NCI-H1105 treated with DMSO at 0.1 percent for 48 hours (cell line): ENCODE measurements around the gene DAB2IP.
"Not testable (repeated sequence)": the region's sequence is repeated elsewhere in the genome, so short reads cannot be mapped to it uniquely, and the experiment has no call there.

Source experiments
- DNase-seq: peaks from one replicate; lab custom pipeline; 2025; lab: John Stamatoyannopoulos, UW

The DAB2IP gene

DNA sequence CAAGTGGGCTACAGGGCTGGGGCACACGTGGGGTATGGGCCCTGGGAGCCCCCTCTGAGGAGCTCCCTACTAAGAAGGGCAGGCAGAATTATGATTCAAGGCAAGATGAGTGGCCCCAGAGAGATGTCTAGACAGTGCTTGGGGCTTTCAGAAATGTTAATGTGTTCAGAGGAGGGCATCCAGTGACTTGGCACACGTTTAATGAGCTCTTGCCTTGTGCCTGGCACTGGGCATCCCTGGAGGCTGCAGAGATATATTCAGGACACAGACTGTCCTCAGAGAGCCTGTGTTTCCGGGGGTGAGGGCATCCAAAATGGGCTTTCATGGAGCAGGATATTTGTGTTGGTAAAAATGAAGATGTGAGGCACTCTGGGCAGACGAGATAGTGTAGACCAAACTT lies 25.4 kb upstream of the DAB2IP start:
- no peak for DNase-seq

DNA sequence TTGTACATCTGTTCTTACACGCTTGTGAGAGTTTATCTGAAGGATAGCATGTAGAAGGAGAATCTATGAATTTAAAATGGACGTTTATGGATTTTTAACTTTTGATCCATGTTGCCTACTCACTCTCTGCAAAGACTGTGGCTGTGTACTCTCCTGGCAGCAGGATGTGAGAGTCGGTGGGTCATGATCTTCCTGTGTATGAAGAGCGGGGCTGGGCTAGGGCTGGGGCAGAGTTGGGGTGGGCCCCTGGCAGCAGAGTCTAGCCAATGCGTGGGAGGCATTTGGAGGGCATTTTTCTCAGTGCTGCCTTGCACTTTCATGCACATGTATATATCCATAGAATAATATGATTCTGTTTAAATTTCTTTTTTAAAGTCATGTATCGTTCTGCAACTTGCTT lies 24.0 kb upstream of the DAB2IP start:
- no peak for DNase-seq

DNA sequence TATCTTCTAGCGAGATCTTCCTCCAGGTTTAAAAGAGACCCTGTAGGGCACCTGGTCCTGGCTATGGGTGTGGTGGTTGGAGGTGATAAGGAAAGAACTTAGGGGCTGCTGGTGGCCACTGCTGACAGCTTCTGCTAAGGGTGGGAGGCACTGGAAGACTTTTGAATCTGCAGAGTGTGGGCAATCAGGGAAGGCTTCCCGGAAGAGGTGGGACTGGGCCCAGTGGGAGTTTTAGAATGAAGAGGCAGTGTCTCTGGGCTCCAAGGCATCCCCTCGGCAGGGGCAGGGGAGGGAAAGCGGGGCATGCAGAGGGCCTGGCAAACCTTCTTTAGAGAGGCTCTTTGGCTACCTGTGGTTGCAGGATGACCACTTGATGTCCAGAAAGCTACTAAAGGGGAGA lies 23.0 kb upstream of the DAB2IP start:
- DNase-seq, result no peak

DNA sequence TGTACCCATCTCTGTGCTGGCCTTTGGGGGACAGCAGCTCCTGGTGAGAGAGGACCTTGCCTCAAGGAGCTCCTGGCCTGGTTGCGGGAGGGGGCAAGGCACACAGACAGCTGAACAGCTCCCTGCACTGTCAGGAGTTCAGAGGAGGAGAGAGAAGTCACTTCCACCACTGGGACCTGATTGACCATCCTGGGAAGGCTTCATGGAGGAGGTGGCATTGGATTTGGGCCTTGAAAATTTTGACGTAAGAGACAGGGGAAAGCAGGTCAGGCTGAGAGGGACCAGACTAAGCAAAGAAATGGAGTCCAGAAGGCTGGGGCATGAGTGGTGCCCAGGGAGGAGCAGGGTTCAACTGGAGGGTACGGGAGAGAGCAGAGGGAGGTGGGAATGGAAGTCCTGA lies 20.3 kb upstream of the DAB2IP start:
- no peak for DNase-seq

DNA sequence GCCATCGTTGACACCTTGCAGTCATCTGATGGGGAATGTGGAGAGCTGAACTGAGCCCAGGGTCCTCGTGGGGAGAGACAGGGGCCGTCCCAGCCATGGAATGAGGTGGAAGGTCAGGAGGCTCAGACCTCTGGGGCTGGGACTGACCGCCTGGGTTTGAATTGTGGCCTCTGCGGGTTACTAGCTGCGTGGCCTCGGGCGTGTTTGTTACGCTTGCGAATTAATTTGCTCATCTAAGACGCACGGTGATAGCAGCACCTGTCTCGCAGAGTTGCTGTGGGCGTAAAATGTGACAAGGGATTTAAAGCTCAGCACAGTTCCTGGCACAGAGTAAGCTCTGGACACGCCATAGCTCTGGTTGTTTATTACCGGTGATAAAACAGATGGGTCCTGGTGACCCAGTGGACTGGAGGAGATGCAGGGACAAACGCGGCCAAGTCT lies 19.4 kb upstream of the DAB2IP start:
- DNase-seq, result no peak

DNA sequence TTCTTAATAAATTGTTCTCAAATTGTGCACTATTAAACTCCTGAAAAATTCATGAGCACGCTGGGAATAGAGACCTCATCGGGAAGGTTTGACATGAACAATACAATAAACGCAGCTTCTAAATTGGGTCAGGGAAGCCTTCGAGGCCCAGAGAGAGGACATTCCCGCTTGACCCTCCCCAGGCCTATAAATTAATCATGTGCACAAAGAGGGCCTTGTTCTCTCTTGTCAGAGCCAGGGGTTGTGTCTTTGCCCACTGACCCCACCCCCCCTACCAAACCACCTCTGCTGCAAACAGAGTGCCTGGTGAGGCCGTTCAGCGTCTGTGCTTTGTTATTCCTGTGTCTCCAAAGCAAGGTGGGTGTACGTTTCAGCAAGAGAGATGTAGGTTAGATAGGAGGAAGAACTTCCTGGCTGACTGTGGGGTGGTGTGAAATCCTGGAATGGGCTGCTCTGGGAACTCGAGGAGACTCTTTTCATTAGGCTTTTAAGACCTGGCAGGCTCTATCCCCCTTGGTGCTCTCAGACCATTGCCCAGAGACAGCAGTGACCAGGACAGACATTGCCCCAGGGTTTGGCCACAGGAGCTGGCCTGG lies 18.2 kb upstream of the DAB2IP start:
- no peak for DNase-seq

DNA sequence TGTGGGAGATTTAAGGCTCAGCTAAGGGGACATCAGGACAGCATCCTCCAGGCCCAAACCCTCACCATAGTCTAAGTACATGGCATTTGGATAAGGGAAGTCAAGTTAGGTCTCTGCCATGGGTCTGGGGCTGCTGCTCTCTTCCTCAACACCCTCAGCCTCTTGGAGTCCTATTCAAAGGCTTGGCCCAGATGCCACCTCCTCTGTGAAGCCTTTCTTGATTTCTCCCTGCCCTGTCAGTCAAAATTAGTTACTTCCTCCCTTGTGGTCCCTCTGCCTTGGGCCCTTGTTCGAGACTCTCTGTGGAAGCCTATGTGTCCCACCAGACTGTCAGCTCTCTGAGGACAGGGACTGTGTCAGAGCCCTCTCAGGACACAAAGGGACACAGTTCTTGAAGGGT lies 17.7 kb upstream of the DAB2IP start:
- DNase-seq, result no peak

DNA sequence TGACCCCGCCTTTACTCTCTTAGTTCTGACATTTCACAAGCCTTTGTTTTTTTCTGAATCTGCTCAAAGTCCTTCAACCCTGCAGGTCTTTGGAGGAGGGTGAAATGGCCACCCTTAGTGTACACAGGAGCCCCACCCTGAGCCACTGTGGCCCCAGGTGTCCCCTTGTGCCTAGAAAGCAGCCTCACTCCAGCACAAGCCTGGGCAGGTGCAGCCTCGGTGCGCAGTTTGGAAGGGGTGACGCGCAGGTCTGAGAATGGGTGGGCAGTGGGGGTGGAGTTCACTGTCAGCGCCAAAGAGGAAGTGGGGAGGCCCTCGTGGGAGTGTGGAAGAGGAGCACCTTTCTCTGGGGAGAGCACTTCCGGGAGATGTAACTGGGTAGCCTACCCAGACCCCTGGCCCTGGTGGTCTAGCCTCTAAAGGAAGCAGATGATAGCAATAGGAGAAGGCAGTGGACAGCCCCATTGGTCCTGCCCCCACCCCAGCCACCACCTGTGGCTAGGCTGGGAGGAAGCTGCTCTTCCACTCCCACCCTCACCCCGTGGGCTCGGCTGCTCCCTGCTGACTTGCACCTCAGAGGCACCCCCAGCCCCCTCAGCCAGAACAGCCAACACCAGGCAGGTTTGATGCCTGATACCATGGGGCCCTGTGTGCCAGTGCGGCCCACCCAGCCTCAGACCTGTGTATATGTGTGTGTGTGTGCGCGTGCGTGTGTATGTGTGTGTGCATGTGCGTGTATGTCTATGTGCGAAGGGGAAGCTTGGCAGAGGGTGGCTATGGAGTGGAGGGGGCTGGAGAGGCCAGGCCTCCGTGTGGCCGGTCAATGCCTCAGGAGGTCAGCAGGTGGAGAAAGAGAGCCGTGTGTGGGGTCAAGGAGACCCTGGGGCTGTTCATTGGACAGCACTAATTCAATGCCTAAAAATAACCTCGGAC lies 16.8 kb upstream of the DAB2IP start:
- DNase-seq, result no peak

DNA sequence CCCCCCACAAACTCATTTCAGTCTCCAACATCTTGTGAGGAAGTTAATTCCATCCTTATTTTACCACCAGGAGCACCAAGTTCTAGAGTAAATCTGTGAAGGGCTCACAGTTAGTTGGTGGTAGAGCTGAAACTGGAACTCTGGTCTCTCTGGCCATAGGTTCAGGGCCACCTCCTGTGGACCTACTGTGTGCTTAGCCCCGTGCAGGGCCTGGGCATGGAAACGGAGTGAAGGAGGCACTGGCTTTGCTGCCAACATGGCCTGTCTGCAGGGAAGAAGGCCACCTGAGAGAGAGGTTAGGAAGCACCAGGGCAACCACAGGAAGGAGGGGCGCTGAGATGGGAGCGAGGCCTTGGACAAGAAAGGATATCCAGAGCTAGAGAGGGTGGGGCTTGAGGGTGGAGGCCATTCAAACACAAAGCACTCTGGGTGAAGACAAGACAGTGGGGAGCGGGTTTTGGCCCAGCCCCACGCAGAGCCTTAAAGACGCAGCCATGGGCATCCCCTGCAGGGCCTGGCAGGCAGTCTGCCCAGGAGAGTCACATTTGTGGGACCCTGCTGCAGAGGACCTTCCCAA lies 16.0 kb upstream of the DAB2IP start:
- no peak for DNase-seq

DNA sequence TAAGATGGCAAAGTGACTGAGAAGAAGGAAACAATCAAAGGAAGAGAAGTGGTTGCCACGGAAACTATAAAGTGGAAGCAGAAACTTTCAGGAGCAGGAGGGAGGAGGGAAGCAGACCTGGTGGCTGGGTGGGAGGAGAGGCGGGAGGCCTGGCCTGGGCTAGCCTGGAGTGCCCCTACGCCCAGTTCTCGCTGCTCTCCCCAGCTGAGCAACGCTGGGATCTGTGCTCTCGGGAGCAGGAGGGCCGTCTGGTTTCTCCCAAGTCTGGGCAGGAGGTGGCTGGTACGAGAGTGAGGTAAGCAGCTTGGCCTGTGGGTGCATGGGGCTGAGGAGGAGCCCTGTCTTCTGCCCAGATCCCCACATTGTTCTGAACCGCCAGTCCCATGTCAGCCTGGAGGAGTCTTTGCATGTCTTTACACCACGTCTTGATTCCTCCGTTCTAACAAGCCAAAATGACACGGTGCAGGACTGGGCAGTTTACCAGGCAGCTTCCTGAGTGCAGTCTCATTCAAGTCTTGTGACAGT lies 15.0 kb upstream of the DAB2IP start:
- DNase-seq, result no peak

DNA sequence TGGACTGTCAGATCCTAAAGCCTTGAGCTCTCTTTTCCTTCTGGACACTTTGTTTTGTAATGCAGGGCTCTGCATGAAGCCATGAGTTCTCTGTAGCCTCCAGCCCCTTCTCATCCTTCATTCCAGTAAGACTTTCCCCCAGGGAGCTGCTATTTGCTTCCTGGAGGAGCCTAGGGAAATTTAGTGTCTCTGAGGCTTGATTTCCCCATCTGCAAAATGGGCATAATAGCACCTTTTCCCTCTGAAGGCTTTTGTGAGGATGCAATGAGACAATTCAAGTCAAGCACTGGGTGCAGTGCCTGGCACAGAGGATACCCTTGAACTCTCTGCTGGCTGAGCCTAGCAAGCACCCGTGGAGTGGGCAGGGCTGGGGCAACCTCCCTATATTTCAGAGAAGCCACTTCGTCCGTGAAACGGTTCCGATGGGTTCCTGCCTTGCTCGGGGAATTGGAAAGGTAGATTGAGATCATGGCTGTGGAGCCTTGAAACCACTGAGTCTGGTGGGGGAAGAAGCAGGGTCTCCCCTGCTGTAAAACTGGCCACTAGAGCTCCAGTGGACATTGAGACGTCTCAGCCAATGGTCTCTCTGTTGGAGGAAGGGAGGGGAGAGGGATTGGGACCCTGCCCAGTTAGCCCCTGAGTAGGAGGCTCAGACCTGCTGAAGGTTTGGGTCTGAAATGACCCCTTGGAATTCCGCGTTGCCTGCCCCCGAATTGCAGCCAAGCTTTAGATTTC lies 14.3 kb upstream of the DAB2IP start:
- no peak for DNase-seq

DNA sequence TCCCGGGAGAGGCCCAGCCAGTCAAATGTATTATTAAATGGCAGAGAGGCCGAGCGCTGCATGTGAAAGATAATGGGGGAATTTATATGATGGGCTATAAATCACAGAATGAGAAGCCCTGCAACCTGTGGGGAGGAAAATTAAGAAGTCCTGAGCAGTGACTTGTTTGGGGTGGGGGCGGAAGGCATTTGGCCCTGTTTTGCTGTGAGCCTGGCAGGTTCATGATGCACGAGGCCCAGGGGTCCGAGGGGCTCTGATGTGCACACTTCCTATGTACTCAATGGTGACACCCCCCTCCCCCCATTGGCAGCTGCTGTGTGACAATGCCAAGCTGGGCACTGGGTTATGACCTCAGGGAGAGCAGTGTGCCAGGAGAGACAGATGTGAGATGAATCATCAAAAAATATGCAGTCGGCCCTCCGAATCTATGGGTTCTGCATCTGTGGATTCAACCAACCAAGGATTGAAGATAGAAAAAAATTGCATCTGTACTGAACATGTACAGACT lies 13.7 kb upstream of the DAB2IP start:
- DNase-seq, result no peak

DNA sequence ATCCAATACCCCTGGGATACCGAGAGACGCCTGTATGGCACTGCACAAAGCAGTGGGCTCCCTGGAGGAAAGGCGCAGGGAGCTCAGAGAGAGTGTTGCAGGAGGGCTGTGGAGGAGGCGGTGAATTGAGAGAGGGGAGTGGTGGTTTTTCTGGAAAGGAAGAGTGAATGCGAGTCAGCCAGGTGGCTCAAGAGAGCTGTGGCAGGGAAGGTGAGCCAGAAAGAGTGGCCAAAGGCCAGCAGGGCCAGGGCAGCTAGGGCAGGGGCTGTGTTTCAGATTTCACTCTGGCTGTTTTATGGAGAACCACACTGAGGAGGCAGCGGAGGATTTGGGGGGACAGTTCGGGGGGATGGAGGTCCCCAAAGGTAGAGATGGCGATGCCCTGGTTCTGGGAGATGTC lies 13.0 kb upstream of the DAB2IP start:
- no peak for DNase-seq

DNA sequence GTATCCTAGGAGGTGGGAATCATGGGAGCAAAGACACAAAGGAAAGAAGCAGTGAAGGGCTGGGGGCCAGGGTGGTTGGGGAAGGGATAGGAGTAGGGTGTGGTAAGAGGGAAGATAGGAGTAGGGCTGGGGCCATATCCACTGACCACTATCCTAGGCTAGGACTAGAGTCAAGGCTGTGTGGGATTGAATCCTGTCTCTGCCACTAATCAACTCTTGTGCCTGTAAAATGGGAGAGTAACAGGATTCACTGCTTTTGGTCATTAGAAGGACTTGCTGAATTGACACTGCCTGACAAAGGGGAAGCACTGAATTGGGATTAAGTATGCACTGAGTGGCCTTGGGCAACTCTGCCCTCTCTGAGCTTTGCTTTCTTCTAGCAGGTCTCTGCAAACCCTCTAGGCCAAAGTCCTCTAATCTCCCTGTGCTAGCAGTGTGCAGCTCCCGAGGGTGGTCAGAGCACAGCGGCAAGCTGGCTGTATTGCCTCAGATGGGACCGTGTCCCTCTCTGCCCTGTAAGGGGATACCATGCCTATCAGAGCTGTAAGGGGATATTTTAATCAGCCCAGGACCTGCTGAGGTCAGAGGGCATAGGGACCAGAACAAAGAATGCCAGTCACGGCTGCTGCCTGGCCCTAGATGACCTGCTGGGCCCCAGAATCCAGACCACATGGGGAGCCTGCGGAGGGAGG lies 12.4 kb upstream of the DAB2IP start:
- DNase-seq, result no peak

DNA sequence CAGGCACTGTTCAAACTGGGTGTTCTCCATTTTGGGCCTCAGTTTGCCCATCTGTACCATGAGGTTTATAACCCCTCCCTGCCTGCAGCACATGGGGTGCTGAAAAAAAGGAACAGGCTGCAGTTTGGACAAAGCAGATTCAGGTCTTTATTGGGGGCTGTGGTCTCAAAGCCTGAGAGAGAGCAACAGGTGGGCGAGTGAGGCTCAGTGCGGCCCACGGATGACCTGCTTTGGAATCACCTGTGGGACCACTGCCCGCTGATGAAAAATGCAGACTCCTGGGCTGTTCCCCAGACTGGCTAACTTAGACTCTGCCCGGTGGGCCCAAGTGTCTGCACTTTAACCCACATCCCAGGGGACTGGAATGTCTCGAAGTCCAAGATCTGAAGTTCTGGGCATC lies 11.8 kb upstream of the DAB2IP start:
- DNase-seq, result no peak

DNA sequence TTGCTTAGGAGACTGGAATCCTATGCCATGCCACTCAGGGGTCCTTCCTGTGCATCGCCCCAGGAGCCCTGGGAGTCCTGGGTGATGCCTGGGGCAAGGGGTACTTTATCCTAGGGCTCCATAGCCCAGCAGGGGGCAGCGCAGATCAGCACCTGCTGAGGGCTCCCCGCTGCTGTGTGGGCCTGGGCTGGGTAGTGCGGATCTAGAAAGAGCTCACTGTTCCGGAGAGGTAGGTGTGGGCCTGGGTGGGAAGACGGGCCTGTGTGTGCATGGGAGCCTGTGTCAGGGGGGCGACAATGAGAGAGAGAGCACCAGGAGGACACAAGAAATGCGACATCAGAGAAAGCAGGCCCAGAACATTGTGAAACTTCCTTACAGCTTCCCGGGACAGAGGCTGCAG lies 11.4 kb upstream of the DAB2IP start:
- DNase-seq, result peak; percentile 4

DNA sequence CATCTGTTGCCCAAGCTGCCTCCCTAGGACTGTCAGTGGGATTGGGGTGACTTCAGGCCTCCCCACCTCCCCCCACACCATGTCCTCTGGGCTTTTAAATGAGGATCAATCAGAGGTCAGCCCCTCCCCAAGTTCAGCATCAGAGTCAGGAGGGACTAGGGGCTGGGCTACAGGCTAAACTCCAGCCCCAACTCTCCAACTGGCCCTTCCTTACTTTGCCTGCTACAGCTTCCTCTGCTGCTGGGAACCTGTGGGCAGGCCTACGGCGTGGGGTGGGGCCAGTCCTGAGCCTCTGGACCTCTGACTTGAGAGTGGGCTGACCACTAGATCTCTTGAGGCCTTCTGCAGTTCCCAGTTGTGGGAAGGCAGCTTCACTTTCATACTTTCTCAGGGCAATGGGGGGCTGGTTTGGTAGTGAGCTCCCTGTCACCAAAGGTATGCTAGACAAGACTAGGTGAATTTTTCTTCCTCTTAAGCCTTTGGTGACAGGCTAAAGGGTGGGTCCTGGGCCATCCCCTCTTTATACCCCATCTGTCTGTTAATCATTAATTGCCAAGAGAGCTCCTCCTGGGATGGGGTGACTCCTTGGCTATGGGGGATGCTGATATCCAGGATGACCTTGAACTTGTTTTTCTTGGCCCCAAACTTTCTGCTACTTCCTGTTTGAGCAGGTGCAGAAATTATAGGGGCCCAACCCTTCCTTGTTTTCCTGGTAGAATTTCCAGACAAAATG lies 10.8 kb upstream of the DAB2IP start:
- no peak for DNase-seq

DNA sequence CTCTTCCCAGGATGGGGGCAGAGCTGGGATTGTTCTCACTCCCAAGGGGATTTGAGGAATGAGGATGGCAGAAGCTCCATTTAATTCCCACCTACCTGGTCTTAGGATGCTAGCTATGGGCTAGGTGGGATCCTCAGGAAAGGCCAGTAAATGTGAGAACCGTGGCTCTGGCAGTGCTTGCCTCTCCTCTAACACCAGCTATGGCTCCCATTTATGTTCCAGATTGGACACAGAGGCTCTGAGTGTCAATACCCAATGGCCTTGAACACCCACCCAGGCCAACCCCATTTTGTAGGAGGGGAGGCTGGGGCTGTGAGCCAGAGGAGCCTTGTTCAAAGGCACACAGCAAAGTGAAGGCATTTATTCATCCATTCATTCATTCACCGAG lies 10.2 kb upstream of the DAB2IP start:
- no peak for DNase-seq

DNA sequence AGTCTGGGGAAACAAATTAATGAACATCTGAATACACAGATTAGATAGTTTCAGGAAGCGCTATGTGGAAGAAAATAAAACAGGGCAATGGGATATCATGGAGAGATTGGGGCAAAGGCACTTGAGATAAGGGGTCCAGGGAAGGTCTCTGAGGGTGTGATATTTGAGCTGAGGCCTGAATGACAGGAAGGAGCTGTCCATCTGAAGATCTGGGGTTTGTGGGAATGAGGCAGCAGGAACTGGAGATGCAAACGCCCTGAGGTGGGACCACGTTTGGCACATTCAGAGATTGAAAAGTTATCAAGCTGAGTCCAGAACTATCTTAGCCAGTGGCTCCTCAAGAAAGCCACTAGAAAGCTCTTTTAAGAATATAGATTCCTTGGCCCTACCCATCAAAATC lies 8.7 kb upstream of the DAB2IP start:
- DNase-seq, result no peak

DNA sequence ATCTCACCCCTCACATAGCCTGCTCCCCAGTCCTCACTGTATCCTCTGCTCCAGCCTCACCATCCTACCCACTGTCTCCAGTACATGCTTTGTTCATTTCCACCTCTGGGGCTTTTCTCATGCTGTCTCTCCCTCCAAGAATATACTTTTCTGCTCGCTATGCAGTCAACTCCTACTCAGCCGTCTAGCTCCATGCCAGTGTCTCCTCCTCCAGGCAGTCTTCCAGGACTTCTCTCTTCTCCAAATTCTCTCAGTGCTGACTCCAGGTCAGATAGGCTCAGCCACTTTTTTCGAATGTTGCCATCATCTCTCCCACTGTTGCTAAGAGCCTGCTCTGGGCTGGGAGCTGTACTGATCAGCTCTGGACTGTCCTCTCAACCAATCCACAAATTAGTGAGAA lies 8.0 kb upstream of the DAB2IP start:
- no peak for DNase-seq

DNA sequence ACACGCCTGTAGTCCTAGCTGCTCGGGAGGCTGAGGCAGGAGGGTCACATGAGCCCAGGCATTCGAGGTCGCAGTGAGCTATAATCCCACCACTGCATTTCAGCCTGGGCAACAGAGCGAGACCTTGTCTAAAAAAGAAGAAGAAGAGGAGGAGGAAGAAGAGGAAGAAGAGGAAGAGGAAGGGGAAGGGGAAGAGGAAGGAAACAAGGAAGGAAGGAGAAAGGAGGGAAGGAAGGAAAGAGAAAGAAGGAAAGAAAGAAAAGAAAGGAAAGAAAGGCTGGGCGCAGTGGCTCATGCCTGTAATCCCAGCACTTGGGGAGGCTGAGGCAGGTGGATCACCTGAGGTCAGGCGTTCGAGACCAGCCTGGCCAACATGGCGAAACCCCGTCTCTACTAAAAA lies 7.4 kb upstream of the DAB2IP start:
- DNase-seq, result not testable (repeated sequence)
